Measurements from ENCODE around the gene RPP25L. TPM values are rescaled to one million over a fixed set of nuclear protein-coding genes. Genes with fewer than 3 reads are reported as not detected.
"Not testable (repeated sequence)": the region's sequence is repeated elsewhere in the genome, so short reads cannot be mapped to it uniquely, and the experiment has no call there.

RPP25L gene
- total RNA-seq, 1 experiment from 2014 or later = 46.0 TPM

DNA sequence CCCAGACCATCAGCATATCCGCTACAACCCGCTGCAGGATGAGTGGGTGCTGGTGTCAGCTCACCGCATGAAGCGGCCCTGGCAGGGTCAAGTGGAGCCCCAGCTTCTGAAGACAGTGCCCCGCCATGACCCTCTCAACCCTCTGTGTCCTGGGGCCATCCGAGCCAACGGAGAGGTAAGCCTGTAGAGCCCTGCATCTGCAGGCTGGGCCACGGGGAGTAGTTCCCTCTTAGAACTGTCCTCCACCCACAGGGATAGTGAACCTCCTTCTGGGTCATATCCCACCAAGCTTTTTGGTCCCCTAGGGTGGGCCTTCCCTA is 35.1 kb upstream of the RPP25L start:
- no peaks in the 10 kb centered on the region for H3K27me3 ChIP-seq (ENCODE audit: control insufficient read depth, insufficient read depth, low read length)
- H3K4me3 ChIP-seq (ENCODE audit: insufficient read depth, low read depth, low read length) = peak overlapping the region; percentile 80
- H3K36me3 ChIP-seq (replicated peaks; ENCODE audit: control insufficient read depth, insufficient read depth, low read length) = peaks cover 15% of the 10 kb centered on the region
- no peak for DNase-seq

GRCh38 chr9:34646211-34647083 is 34.5 kb upstream of the RPP25L start, which contains the start of gene GALT:
Gene GALT (plus strand): TSS chr9:34646675. CDS start chr9:34646705, 30 bp downstream.
- DNase-seq = peak; percentile 99

GRCh38 chr9:34644766-34645314 is 32.9 kb upstream of the RPP25L start:
- H3K36me3 ChIP-seq (replicated peaks; ENCODE audit: control insufficient read depth, insufficient read depth, low read length) = peaks cover 15% of the 10 kb centered on the region
- peak; percentile 53 for DNase-seq
- no peaks in the 10 kb centered on the region for H3K27me3 ChIP-seq (ENCODE audit: control insufficient read depth, insufficient read depth, low read length)
- H3K4me3 ChIP-seq (ENCODE audit: insufficient read depth, low read depth, low read length) = no peak overlapping the region

More at GRCh38 chr9:34646211-34647083, 34.5 kb upstream of the RPP25L start, which contains the start of gene GALT:
- no peaks in the 10 kb centered on the region for H3K27me3 ChIP-seq (ENCODE audit: control insufficient read depth, insufficient read depth, low read length)
- H3K36me3 ChIP-seq (replicated peaks; ENCODE audit: control insufficient read depth, insufficient read depth, low read length) = peaks cover 15% of the 10 kb centered on the region
- peak within 1 kb of the TSS; percentile 80 for H3K4me3 ChIP-seq (ENCODE audit: insufficient read depth, low read depth, low read length)

GRCh38 chr9:34642679-34643078 is 30.8 kb upstream of the RPP25L start:
- Histone ChIP-seq H3K36me3 (replicated peaks; ENCODE audit: control insufficient read depth, insufficient read depth, low read length) (no peaks in the 10 kb centered on the region), H3K27me3 (ENCODE audit: control insufficient read depth, insufficient read depth, low read length) (no peaks in the 10 kb centered on the region), H3K4me3 (ENCODE audit: insufficient read depth, low read depth, low read length) (no peak overlapping the region)
- no peak for DNase-seq

DNA sequence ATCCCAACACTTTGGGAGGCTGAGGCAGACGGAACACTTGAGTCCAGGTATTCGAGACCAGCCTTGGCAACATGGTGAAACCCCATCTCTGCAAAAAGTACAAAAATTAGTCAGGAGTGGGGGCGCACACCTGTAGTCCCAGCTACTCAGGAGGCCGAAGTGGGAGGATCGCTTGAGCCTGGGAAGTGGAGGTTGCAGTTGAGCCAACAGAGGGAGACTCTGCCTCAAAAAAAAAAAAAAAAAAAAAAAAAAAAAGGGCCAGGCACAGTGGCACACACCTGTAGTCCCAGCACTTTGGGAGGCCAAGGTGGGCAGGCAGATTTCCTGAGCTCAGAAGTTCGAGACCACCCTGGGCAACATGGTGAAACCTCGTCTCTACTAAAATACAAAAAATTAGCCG is 27.4 kb upstream of the RPP25L start:
- not testable (repeated sequence) for H3K36me3 ChIP-seq (replicated peaks; ENCODE audit: control insufficient read depth, insufficient read depth, low read length); H3K4me3 ChIP-seq (ENCODE audit: insufficient read depth, low read depth, low read length); H3K27me3 ChIP-seq (ENCODE audit: control insufficient read depth, insufficient read depth, low read length); DNase-seq

GRCh38 chr9:34638138-34638445 is 26.2 kb upstream of the RPP25L start:
- H3K27me3 ChIP-seq (ENCODE audit: control insufficient read depth, insufficient read depth, low read length) = peaks cover 7% of the 10 kb centered on the region
- peaks cover 3% of the 10 kb centered on the region for H3K36me3 ChIP-seq (replicated peaks; ENCODE audit: control insufficient read depth, insufficient read depth, low read length)
- peak overlapping the region; percentile 96 for H3K4me3 ChIP-seq (ENCODE audit: insufficient read depth, low read depth, low read length)
- DNase-seq = no peak

DNA sequence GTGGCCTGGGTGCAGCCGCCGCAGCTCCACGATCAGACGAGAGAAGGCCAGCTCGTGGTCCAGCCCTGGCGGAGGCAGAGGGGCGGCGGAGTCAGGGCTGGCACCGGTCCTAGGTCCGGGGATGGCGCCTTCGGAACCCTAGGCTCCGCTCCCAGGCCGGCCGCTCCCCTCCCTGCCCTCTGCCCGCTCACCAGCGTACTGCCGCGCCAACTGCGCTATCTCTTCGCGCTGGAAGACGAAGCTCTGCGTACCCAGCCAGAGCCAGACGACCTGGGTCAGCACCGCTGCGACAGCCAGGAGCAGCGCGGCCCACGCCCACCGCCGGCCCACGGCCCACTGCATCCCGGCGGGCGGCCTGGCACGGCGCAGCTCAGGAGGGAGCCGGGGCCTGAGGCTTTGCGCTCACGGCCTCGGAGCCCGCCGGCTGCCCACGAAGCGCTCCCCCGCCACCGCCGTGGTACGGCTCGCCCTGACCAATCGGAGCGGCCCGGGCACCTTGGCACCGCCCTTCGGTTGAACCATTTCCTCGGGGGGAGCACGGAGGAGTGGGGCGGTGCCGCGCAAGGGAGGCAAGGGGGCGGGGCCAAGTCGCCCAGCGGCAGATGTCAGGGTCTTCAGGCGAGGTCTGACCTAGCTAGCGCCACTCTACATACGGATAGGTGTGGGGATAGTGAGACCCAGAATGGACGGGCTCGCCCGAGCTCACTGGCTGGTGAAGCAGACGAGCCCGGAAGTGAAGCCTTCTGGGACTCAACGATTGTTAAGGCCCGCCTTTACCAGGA is 25.6 kb upstream of the RPP25L start, which contains the start of gene SIGMAR1:
Gene SIGMAR1 (minus strand): TSS at position 432 of the 782 bp plus-strand sequence. CDS start 90 bp downstream, at position 342.
- H3K4me3 ChIP-seq (ENCODE audit: insufficient read depth, low read depth, low read length) = peak within 1 kb of the TSS; percentile 96
- peak; percentile 99 for DNase-seq
- H3K36me3 ChIP-seq (replicated peaks; ENCODE audit: control insufficient read depth, insufficient read depth, low read length) = peaks cover 3% of the 10 kb centered on the region
- H3K27me3 ChIP-seq (ENCODE audit: control insufficient read depth, insufficient read depth, low read length) = peaks cover 8% of the 10 kb centered on the region

DNA sequence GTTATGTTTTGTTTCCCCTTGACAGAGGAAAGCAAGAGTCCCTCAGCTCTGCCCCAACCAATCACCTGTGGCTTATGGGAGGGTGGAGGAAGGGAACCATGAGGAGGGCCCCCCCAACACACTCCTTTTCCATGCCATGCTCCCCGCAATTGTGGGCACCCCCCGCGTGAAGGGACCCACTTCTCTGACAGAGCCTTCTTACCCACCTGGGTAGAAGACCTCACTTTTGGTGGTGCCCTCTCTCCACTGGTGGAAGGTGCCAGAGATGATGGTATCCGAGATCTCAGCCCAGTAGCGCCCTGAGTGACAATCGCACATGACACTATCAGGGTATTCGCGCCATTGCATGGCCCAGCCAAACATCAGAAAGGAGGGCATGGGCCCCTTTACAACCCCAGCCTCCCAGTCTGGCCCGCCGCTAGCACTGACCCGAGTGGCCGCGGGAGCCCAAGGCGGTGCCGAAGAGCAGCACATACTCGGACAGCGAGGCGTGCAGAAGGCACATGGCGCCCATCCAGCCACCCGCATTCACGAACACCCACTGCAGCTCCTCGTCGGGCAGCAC is 25.0 kb upstream of the RPP25L start:
- Histone ChIP-seq H3K4me3 (ENCODE audit: insufficient read depth, low read depth, low read length) (peak overlapping the region; percentile 96), H3K36me3 (replicated peaks; ENCODE audit: control insufficient read depth, insufficient read depth, low read length) (peaks cover 3% of the 10 kb centered on the region), H3K27me3 (ENCODE audit: control insufficient read depth, insufficient read depth, low read length) (peaks cover 12% of the 10 kb centered on the region)
- no peak for DNase-seq

- no peak for DNase-seq
- H3K27me3 ChIP-seq (ENCODE audit: control insufficient read depth, insufficient read depth, low read length) = peaks cover 25% of the 10 kb centered on the region
Observed at GRCh38 chr9:34635556-34635955, 23.7 kb upstream of the RPP25L start.

GRCh38 chr9:34634551-34635248 is 22.8 kb upstream of the RPP25L start:
- no peak overlapping the region for H3K4me3 ChIP-seq (ENCODE audit: insufficient read depth, low read depth, low read length)
- peaks cover 3% of the 10 kb centered on the region for H3K36me3 ChIP-seq (replicated peaks; ENCODE audit: control insufficient read depth, insufficient read depth, low read length)
- H3K27me3 ChIP-seq (ENCODE audit: control insufficient read depth, insufficient read depth, low read length) = peaks cover 34% of the 10 kb centered on the region
- no peak for DNase-seq

More at GRCh38 chr9:34635556-34635955, 23.7 kb upstream of the RPP25L start:
- H3K36me3 ChIP-seq (replicated peaks; ENCODE audit: control insufficient read depth, insufficient read depth, low read length) = peaks cover 3% of the 10 kb centered on the region
- no peak overlapping the region for H3K4me3 ChIP-seq (ENCODE audit: insufficient read depth, low read depth, low read length)

DNA sequence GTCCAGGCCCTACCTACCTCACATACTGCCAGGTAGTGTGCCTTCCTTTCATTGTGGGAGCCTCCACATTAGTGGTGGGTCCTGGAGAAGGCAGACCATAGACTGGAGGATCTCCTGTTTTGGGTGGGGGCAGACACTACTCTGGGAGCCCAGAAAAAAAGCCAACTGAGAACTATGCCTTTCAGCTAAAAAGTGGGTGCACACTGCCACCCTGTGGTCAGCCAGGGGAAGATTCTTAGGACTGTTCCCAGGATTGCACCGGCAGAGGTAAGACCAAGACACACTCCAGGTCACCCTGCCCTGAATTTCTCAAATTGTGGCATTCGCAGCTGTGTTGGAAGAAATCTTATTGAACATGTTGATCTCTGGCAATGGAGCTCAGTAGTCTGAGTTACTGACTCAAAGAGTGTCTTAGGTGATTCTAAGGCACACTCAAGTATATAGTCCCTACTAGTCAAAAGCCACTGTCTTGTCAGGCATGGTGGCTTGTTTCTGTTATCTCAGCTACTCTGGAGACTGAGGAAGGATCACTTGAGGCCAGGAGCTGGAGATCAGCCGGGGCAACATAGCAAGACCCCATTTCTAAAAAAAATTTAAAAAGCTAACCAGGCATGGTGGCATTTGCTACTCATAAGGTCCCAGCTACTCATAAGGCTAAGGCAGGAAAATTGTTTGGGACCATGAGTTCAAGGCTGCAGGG is 22.1 kb upstream of the RPP25L start:
- Histone ChIP-seq H3K4me3 (ENCODE audit: insufficient read depth, low read depth, low read length) (no peak overlapping the region), H3K27me3 (ENCODE audit: control insufficient read depth, insufficient read depth, low read length) (peaks cover 40% of the 10 kb centered on the region), H3K36me3 (replicated peaks; ENCODE audit: control insufficient read depth, insufficient read depth, low read length) (peaks cover 3% of the 10 kb centered on the region)
- peak; percentile 89 for DNase-seq

DNA sequence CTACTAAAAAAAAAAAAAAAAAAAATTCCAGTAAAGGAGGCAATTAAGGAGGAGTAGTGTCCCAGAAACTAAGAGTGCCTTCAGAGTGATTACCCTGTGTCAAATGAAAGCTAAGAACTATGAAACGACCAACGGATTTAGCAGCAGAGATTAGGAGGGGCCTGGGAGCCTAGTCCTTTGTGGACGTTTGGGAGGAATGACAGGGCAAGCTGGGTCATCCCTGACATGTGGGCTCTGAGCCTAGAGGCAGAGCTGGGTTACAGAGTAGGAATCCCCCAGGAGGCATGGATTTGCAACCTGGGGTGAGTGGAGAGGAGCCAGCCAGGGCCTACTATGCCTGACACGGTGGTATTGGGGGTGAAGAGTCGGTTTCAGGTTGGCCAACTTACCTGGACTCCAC is 21.3 kb upstream of the RPP25L start:
- Histone ChIP-seq H3K27me3 (ENCODE audit: control insufficient read depth, insufficient read depth, low read length) (peaks cover 48% of the 10 kb centered on the region), H3K4me3 (ENCODE audit: insufficient read depth, low read depth, low read length) (no peak overlapping the region), H3K36me3 (replicated peaks; ENCODE audit: control insufficient read depth, insufficient read depth, low read length) (peaks cover 3% of the 10 kb centered on the region)
- DNase-seq = no peak

GRCh38 chr9:34630402-34631154 is 18.7 kb upstream of the RPP25L start:
- H3K4me3 ChIP-seq (ENCODE audit: insufficient read depth, low read depth, low read length) = no peak overlapping the region
- DNase-seq = no peak
- H3K36me3 ChIP-seq (replicated peaks; ENCODE audit: control insufficient read depth, insufficient read depth, low read length) = peaks cover 3% of the 10 kb centered on the region
- peaks cover 69% of the 10 kb centered on the region for H3K27me3 ChIP-seq (ENCODE audit: control insufficient read depth, insufficient read depth, low read length)
